Smooth muscle cell (in vitro differentiated cells): ENCODE measurements around the gene PYROXD2. TPM values are rescaled to one million over a fixed set of nuclear protein-coding genes. Genes with fewer than 3 reads are reported as not detected.

Experiments used
- DNase-seq: peaks from one replicate; lab custom pipeline; 2025; ENCODE audit not compliant: unreplicated experiment; lab: John Stamatoyannopoulos, UW
- H2AFZ ChIP-seq: fragments of 200-600 bp; sonication (generic); 2 replicates; pipeline ENCODE4 v1.6.0; 2016; ENCODE audit warnings: antibody characterized with exemption, low read depth, mild to moderate bottlenecking
- H3F3A ChIP-seq: fragments of 200-600 bp; sonication (generic); 2 replicates; pipeline ENCODE4 v1.6.0; 2017; ENCODE audit warnings: antibody characterized with exemption, low read depth
- H3K27ac ChIP-seq: fragments of 200-600 bp; sonication (generic); 2 replicates; pipeline ENCODE4 v1.5.1; 2016; ENCODE audit warnings: low read depth, mild to moderate bottlenecking
- H3K27me3 ChIP-seq: fragments of 200-600 bp; sonication (generic); 2 replicates; pipeline ENCODE4 v1.6.1; 2016; ENCODE audit warnings: low read depth, mild to moderate bottlenecking
- H3K36me3 ChIP-seq: fragments of 200-600 bp; sonication (generic); 2 replicates; pipeline ENCODE4 v1.5.1; 2016; ENCODE audit warnings: low read depth
- H3K4me1 ChIP-seq: fragments of 200-600 bp; sonication (generic); 2 replicates; pipeline ENCODE4 v1.5.1; 2016; ENCODE audit warnings: low read depth
- H3K4me2 ChIP-seq: fragments of 200-600 bp; sonication (generic); 2 replicates; pipeline ENCODE4 v1.6.0; 2016; ENCODE audit warnings: mild to moderate bottlenecking
- H3K4me3 ChIP-seq: fragments of 200-600 bp; sonication (generic); 2 replicates; pipeline ENCODE4 v1.5.1; 2016; ENCODE audit warnings: mild to moderate bottlenecking
- H3K79me2 ChIP-seq: fragments of 200-600 bp; sonication (generic); 2 replicates; pipeline ENCODE4 v1.6.0; 2016; ENCODE audit warnings: low read depth, mild to moderate bottlenecking
- H3K9ac ChIP-seq: fragments of 200-600 bp; sonication (generic); 2 replicates; pipeline ENCODE4 v1.6.0; 2016; ENCODE audit warnings: low read depth
- H3K9me3 ChIP-seq: fragments of 200-600 bp; sonication (generic); replicated peaks from 2 replicates; pipeline ENCODE4 v1.5.1; 2016; ENCODE audit warnings: low read depth
- H4K20me1 ChIP-seq: fragments of 200-600 bp; sonication (generic); 2 replicates; pipeline ENCODE4 v1.6.0; 2016; ENCODE audit warnings: low read depth
- CTCF ChIP-seq: fragments of 200-600 bp; sonication (generic); IDR thresholded peaks from 2 replicates; pipeline ENCODE4 v1.5.1; 2017; ENCODE audit warnings: borderline replicate concordance, mild to moderate bottlenecking, antibody characterized with exemption; ENCODE audit not compliant: insufficient read depth, poor library complexity, severe bottlenecking
- WGBS: methylation state at CpG from one replicate; pipeline ENCODE4 v1.1.7; 2016; ENCODE audit warnings: low lambda C conversion rate; 5-methylcytosine and 5-hydroxymethylcytosine counted together
- polyA plus RNA-seq: library from polyadenylated mRNA; unstranded; fragments of >200 nt; fragmentation: Nextera tagmentation; extraction: Ambion mirVana; gene quantifications from 2 replicates; pipeline ENCODE4 v1.2.1, GENCODE V29; 2016
- total RNA-seq: library from RNA; depleted of rRNA; stranded (reverse); fragments of >200 nt; gene quantifications from 2 replicates; pipeline ENCODE4 v1.2.3, GENCODE V29; 2014

The PYROXD2 gene
- total and polyA plus RNA-seq, 2 experiments from 2014 or later: 3.6 to 6.1 TPM

DNA sequence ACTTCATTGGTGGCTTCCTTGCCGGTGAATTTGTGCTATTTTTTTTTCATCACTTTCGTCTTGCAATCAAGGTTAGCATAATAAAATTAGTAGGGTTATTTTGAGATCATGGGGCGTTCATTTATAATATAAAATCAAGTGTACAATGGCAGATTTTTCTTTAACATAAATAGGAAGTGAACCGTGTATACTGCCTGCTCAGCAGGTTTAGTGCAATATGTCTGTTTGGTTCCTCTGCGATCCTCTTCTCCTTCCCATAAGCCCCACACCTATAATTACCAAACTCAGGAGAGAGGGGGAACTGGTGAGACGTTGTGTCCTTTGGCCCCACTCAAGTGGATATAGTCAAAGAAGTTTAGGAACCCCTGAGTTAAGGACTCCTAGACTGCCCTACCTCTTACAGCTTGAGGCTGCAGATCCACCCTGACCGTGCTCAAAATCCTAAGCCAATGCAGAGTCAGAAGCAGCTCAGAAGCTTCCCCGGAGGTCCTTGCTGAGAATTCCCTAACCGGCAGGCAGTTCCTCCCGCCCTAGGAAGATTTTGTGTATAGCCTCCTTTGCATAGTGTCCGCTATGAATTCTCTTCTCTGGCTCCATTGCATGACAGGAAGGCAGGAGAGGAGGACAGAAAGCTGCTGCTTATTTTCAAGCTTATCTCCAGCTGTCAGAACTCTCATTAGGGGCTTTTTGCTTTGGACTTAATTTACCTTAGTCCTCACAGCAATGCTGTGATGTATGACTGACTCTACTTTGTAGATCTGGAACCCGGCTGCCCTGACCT lies 41.5 kb downstream of the PYROXD2 start:
- no peaks in the 10 kb centered on the region for H3K79me2 ChIP-seq
- peaks cover 19% of the 10 kb centered on the region for H3F3A ChIP-seq
- no peak for TF ChIP-seq CTCF
- H3K36me3 ChIP-seq: no peaks in the 10 kb centered on the region
- peak overlapping the region; percentile 95 for H3K27ac ChIP-seq
- no peaks in the 10 kb centered on the region for H4K20me1 ChIP-seq
- no peaks in the 10 kb centered on the region for H3K27me3 ChIP-seq
- DNase-seq: no peak
- H3K4me3 ChIP-seq: no peak overlapping the region
- peak overlapping the region; percentile 25 for H3K9ac ChIP-seq
- 47% methylated on average over 12 of the region's 12 CpGs for WGBS
- H2AFZ ChIP-seq: no peak overlapping the region
- H3K4me1 ChIP-seq: peaks cover 9% of the 10 kb centered on the region
- peak overlapping the region; percentile 79 for H3K4me2 ChIP-seq
- no peaks in the 10 kb centered on the region for H3K9me3 ChIP-seq

DNA sequence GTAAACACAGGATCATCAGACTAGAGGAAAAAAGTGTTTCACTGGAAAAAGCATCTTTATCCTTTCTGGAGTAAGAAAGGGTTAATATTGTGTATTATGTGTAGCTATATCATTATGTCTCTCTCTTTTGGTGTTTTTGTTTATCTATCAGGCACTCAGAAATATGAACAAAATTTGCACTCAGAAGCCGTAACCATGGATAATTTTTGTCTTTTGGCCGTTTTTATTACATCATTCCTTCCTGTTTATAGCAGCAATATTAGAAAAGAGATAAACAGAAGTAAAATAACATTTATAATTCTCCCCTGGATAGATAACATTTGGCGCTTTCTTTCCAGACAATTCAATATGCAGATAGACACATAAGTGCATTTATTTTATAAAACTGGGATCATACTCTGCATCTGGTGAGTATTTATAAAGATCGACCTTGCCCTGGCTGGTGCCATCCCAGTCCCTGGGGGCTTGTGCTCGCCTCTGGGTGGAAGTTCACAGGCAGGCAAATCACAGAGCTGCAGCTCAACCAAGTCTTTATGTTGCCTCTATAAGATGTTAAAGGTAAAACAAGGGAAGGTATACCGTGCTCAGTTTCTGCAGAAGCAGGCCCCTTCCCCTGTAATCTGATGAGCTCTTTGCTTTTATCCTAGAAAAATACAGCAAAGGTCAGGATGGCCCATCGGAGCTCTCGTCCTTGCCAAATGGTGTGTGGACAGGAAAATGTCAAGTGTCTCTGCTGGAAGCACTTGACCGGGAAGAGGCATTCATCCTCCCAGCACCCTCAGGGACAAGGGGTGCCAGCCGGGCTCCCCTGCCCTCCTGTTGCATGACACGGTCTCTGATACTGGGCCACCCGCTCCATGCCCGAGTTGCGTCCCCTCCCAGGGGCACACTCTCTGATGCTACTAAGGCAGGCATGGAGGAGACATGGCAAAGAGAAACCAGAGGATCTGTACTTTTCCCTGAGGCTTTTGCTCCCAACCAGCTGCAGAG lies 43.9 kb downstream of the PYROXD2 start:
- H3K27ac ChIP-seq: no peak overlapping the region
- no peak for DNase-seq
- H3K4me3 ChIP-seq: no peak overlapping the region
- H4K20me1 ChIP-seq: no peaks in the 10 kb centered on the region
- H3K4me1 ChIP-seq: peaks cover 9% of the 10 kb centered on the region
- no peak overlapping the region for H3K9ac ChIP-seq
- H2AFZ ChIP-seq: no peak overlapping the region
- TF ChIP-seq CTCF: no peak
- no peaks in the 10 kb centered on the region for H3K79me2 ChIP-seq
- no peak overlapping the region for H3K4me2 ChIP-seq
- 88% methylated on average over 14 of the region's 14 CpGs for WGBS
- H3K36me3 ChIP-seq: no peaks in the 10 kb centered on the region
- H3K27me3 ChIP-seq: no peaks in the 10 kb centered on the region
- H3F3A ChIP-seq: peaks cover 19% of the 10 kb centered on the region
- H3K9me3 ChIP-seq: no peaks in the 10 kb centered on the region

DNA sequence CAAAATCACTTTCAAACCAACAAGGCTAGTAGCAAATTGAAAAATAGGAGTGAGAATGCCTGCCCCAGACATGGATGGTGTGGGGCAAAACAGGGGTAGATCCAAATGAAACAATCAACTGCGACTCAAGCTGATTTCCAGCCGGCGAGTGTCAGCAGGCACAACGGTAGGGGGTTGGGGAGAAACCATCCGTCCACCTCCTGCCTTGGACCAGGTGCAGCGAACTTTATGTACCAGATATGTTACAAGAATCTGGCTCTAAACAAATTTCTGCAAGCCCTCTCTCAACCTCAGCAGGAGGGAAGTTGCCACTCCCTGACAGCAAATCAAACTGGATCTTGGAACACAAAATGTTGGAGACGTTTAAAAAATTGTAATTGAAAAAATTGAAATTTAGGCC lies 45.2 kb downstream of the PYROXD2 start:
- no peaks in the 10 kb centered on the region for H3K27me3 ChIP-seq
- peaks cover 9% of the 10 kb centered on the region for H3K4me1 ChIP-seq
- DNase-seq: no peak
- H3K9me3 ChIP-seq: no peaks in the 10 kb centered on the region
- H4K20me1 ChIP-seq: no peaks in the 10 kb centered on the region
- no peak overlapping the region for H2AFZ ChIP-seq
- H3K4me2 ChIP-seq: no peak overlapping the region
- no peaks in the 10 kb centered on the region for H3K36me3 ChIP-seq
- H3K79me2 ChIP-seq: no peaks in the 10 kb centered on the region
- H3K4me3 ChIP-seq: no peak overlapping the region
- no peak overlapping the region for H3K27ac ChIP-seq
- no peak for TF ChIP-seq CTCF
- H3F3A ChIP-seq: peaks cover 16% of the 10 kb centered on the region
- 94% methylated on average over 7 of the region's 7 CpGs for WGBS
- no peak overlapping the region for H3K9ac ChIP-seq
